Endothelial cell (in vitro differentiated cells): ENCODE measurements around the gene EYA2. TPM values are rescaled to one million over a fixed set of nuclear protein-coding genes. Genes with fewer than 3 reads are reported as not detected.

Experiments used
- DNase-seq: peaks from one replicate; pipeline ENCODE4 v3.0.0; 2021; ENCODE audit warnings: low spot score
- H3K27ac Mint-ChIP-seq: one replicate; pipeline ENCODE4 v1.8.0; 2021; ENCODE audit warnings: mixed read lengths, inconsistent platforms; ENCODE audit not compliant: unreplicated experiment
- H3K27me3 Mint-ChIP-seq: one replicate; pipeline ENCODE4 v1.8.0; 2021; ENCODE audit warnings: mild to moderate bottlenecking, moderate library complexity, mixed read lengths, inconsistent platforms; ENCODE audit not compliant: unreplicated experiment
- H3K36me3 Mint-ChIP-seq: one replicate; pipeline ENCODE4 v1.8.0; 2021; ENCODE audit warnings: mild to moderate bottlenecking, low read depth, mixed read lengths, inconsistent platforms; ENCODE audit not compliant: unreplicated experiment
- H3K4me1 Mint-ChIP-seq: one replicate; pipeline ENCODE4 v1.8.0; 2021; ENCODE audit warnings: mild to moderate bottlenecking, mixed read lengths, inconsistent platforms; ENCODE audit not compliant: unreplicated experiment
- H3K4me3 Mint-ChIP-seq: one replicate; pipeline ENCODE4 v1.8.0; 2021; ENCODE audit warnings: mild to moderate bottlenecking, mixed read lengths, inconsistent platforms; ENCODE audit not compliant: unreplicated experiment
- H3K9me3 Mint-ChIP-seq: one replicate; pipeline ENCODE4 v1.8.0; 2021; ENCODE audit warnings: mixed read lengths, inconsistent platforms; ENCODE audit not compliant: unreplicated experiment
- total RNA-seq: library from RNA; stranded (reverse); fragmentation: NEBNext Ultra II Directional; extraction: Animal tissue kit (Norgen Biotek cat#: 25700); gene quantifications from one replicate; pipeline ENCODE4 v1.2.1, GENCODE V29; 2021; ENCODE audit not compliant: unreplicated experiment
- TF ChIP-seq, protein P1 (sequence below): fragments of 200-600 bp; sonication (generic); IDR thresholded peaks from one replicate; pipeline ENCODE4 v1.5.0; 2021; ENCODE audit warnings: antibody characterized with exemption; ENCODE audit not compliant: unreplicated experiment

The EYA2 gene
- total RNA-seq, 1 donor from 2014 or later, result not detected

GRCh38 chr20:47216819-47217410 lies 322.3 kb downstream of the EYA2 start:
- H3K27me3 Mint-ChIP-seq, result peaks cover 6% of the 10 kb centered on the region
- H3K9me3 Mint-ChIP-seq, result no peaks in the 10 kb centered on the region
- TF ChIP-seq, protein P1, sequence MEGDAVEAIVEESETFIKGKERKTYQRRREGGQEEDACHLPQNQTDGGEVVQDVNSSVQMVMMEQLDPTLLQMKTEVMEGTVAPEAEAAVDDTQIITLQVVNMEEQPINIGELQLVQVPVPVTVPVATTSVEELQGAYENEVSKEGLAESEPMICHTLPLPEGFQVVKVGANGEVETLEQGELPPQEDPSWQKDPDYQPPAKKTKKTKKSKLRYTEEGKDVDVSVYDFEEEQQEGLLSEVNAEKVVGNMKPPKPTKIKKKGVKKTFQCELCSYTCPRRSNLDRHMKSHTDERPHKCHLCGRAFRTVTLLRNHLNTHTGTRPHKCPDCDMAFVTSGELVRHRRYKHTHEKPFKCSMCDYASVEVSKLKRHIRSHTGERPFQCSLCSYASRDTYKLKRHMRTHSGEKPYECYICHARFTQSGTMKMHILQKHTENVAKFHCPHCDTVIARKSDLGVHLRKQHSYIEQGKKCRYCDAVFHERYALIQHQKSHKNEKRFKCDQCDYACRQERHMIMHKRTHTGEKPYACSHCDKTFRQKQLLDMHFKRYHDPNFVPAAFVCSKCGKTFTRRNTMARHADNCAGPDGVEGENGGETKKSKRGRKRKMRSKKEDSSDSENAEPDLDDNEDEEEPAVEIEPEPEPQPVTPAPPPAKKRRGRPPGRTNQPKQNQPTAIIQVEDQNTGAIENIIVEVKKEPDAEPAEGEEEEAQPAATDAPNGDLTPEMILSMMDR, result no peak
- no peak overlapping the region for H3K27ac Mint-ChIP-seq
- no peak overlapping the region for H3K4me3 Mint-ChIP-seq
- H3K4me1 Mint-ChIP-seq, result no peaks in the 10 kb centered on the region
- DNase-seq, result no peak
- H3K36me3 Mint-ChIP-seq, result peaks cover 41% of the 10 kb centered on the region

GRCh38 chr20:47217482-47218446 lies 323.1 kb downstream of the EYA2 start:
- peak overlapping the region; percentile 61 for H3K27ac Mint-ChIP-seq
- no peaks in the 10 kb centered on the region for H3K9me3 Mint-ChIP-seq

GRCh38 chr20:47220161-47220582 lies 325.5 kb downstream of the EYA2 start:
- peak; percentile 68 for DNase-seq
- Mint-ChIP-seq H3K36me3 (peaks cover 62% of the 10 kb centered on the region), H3K27ac (no peak overlapping the region), H3K27me3 (peaks cover 7% of the 10 kb centered on the region), H3K9me3 (no peaks in the 10 kb centered on the region), H3K4me1 (no peaks in the 10 kb centered on the region), H3K4me3 (no peak overlapping the region)
- TF ChIP-seq, protein P1, result peak; percentile 82

More at GRCh38 chr20:47217482-47218446, 323.1 kb downstream of the EYA2 start:
- Mint-ChIP-seq H3K36me3 (peaks cover 49% of the 10 kb centered on the region), H3K27me3 (peaks cover 6% of the 10 kb centered on the region), H3K4me3 (peak overlapping the region; percentile 74), H3K4me1 (no peaks in the 10 kb centered on the region)
- DNase-seq, result no peak
- TF ChIP-seq, protein P1, result no peak

GRCh38 chr20:47221036-47221625 lies 326.5 kb downstream of the EYA2 start:
- no peak for DNase-seq
- Mint-ChIP-seq H3K4me1 (no peaks in the 10 kb centered on the region), H3K9me3 (no peaks in the 10 kb centered on the region), H3K27me3 (peaks cover 7% of the 10 kb centered on the region), H3K27ac (no peak overlapping the region), H3K4me3 (no peak overlapping the region), H3K36me3 (peaks cover 56% of the 10 kb centered on the region)
- TF ChIP-seq, protein P1, result no peak
